HepG2 (cell line): ENCODE measurements around the gene CHD9. TPM values are rescaled to one million over a fixed set of nuclear protein-coding genes. Genes with fewer than 3 reads are reported as not detected.

Source experiments
- CHCHD3 ChIP-seq: sonication (generic); formaldehyde crosslinking; IDR thresholded peaks from 2 replicates; pipeline ENCODE4 v1.8.0; 2022; ENCODE audit warnings: mild to moderate bottlenecking, missing genetic modification reagents, moderate library complexity
- DRAP1 ChIP-seq: IDR thresholded peaks from 2 replicates; pipeline ENCODE4 v1.6.1; 2016; ENCODE audit warnings: missing genetic modification reagents, missing compliant biosample characterization
- GTF3A ChIP-seq: sonication (generic); formaldehyde crosslinking; conservative IDR thresholded peaks from 2 replicates; pipeline ENCODE4 v1.4.0; 2020; ENCODE audit warnings: mild to moderate bottlenecking, missing genetic modification reagents
- IKZF4 ChIP-seq: sonication (generic); formaldehyde crosslinking; IDR thresholded peaks from 2 replicates; pipeline ENCODE4 v1.5.1; 2020; ENCODE audit warnings: borderline replicate concordance, mild to moderate bottlenecking, low read depth, missing genetic modification reagents; ENCODE audit errors: not compliant biosample characterization
- ISL2 ChIP-seq: sonication (generic); formaldehyde crosslinking; IDR thresholded peaks from 2 replicates; pipeline ENCODE4 v1.5.0; 2020; ENCODE audit warnings: missing genetic modification reagents
- JDP2 ChIP-seq: sonication (generic); formaldehyde crosslinking; IDR thresholded peaks from 2 replicates; pipeline ENCODE4 v1.8.1; 2022; ENCODE audit warnings: missing genetic modification reagents, borderline replicate concordance
- MEIS2 ChIP-seq: sonication (generic); formaldehyde crosslinking; IDR thresholded peaks from 2 replicates; pipeline ENCODE4 v1.9.0; 2021; ENCODE audit warnings: mild to moderate bottlenecking, missing genetic modification reagents
- MLX ChIP-seq: IDR thresholded peaks from 2 replicates; pipeline ENCODE4 v1.6.1; 2016
- PHF21A ChIP-seq: sonication (generic); formaldehyde crosslinking; IDR thresholded peaks from 2 replicates; pipeline ENCODE4 v1.5.0; 2020; ENCODE audit warnings: mild to moderate bottlenecking, missing genetic modification reagents
- POGZ ChIP-seq: sonication (generic); formaldehyde crosslinking; IDR thresholded peaks from 2 replicates; pipeline ENCODE4 v1.4.0; 2020; ENCODE audit warnings: mild to moderate bottlenecking, missing genetic modification reagents
- TAF1 ChIP-seq: sonication (generic); formaldehyde crosslinking; IDR thresholded peaks from 2 replicates; pipeline ENCODE4 v1.4.0; 2020; ENCODE audit warnings: missing genetic modification reagents
- TIGD3 ChIP-seq: sonication (generic); formaldehyde crosslinking; IDR thresholded peaks from 2 replicates; pipeline ENCODE4 v1.5.1; 2020; ENCODE audit warnings: mild to moderate bottlenecking, missing genetic modification reagents, borderline replicate concordance
- TOPORS ChIP-seq: sonication (generic); formaldehyde crosslinking; IDR thresholded peaks from 2 replicates; pipeline ENCODE4 v1.8.0; 2023; ENCODE audit warnings: mild to moderate bottlenecking, missing genetic modification reagents
- ZKSCAN8 ChIP-seq: IDR thresholded peaks from 2 replicates; pipeline ENCODE4 v1.6.1; 2016; ENCODE audit warnings: borderline replicate concordance, missing genetic modification reagents, missing compliant biosample characterization
- ZNF17 ChIP-seq: sonication (generic); formaldehyde crosslinking; IDR thresholded peaks from 2 replicates; pipeline ENCODE4 v1.5.0; 2020; ENCODE audit warnings: mild to moderate bottlenecking, missing genetic modification reagents
- ZNF280D ChIP-seq: sonication (generic); formaldehyde crosslinking; IDR thresholded peaks from 2 replicates; pipeline ENCODE4 v1.5.1; 2020; ENCODE audit warnings: mild to moderate bottlenecking, missing genetic modification reagents
- ZNF569 ChIP-seq: sonication (generic); formaldehyde crosslinking; IDR thresholded peaks from 2 replicates; pipeline ENCODE4 v1.5.0; 2020; ENCODE audit warnings: mild to moderate bottlenecking, missing genetic modification reagents, moderate library complexity, borderline replicate concordance
- ZNF598 ChIP-seq: sonication (generic); formaldehyde crosslinking; IDR thresholded peaks from 2 replicates; pipeline ENCODE4 v1.5.1; 2020; ENCODE audit warnings: mild to moderate bottlenecking, missing genetic modification reagents, borderline replicate concordance
- ZNF639 ChIP-seq: conservative IDR thresholded peaks from 2 replicates; pipeline ENCODE4 v1.6.1; 2018; ENCODE audit warnings: missing genetic modification reagents
- polyA plus RNA-seq, 8 experiments: library from polyadenylated mRNA; depleted of rRNA in 3 of 8; stranded (reverse) in 7 of 8; unstranded in 1 of 8; fragments of >200 nt; fragmentation: Illumina TruSeq in 4 of 8; extraction: Trizol in 4 of 8; gene quantifications; 2 replicates each; pipeline versions ENCODE4 v1.2.1 to v1.2.3, GENCODE V29; 2011 to 2016; ENCODE audit warnings: low read depth in 4 of 8, missing spikeins in 1 of 8, mixed read lengths in 1 of 8; ENCODE audit not compliant: insufficient read depth in 1 of 8
- total RNA-seq, 5 experiments: library from RNA; depleted of rRNA; stranded (reverse); fragments of >200 nt; fragmentation: Illumina TruSeq; extraction: Trizol; gene quantifications; 2 replicates each; pipeline ENCODE4 v1.2.3, GENCODE V29; 2016; ENCODE audit warnings: low read depth in 1 of 5

Gene CHD9
- total and polyA plus RNA-seq, 2 of the 13 experiments (the other 11 are each of a cell fraction or from before 2014, with no cell fraction given): 23.4 to 27.7 TPM

- TF ChIP-seq ZNF280D (CRISPR knock-in tag): no peak; the same call in 1 of the 2 replicates
- no peak for TF ChIP-seq ZNF639 (CRISPR knock-in tag)
- TF ChIP-seq ZNF17: no peak
- TF ChIP-seq DRAP1: 0 out of 2 replicates have a peak, but pooled peaks have one; percentile 18
- TF ChIP-seq TOPORS (CRISPR knock-in tag): no peak
- no peak for TF ChIP-seq ZKSCAN8
- peak; percentile 70; the same call in 1 of the 2 replicates for TF ChIP-seq ISL2
- TF ChIP-seq JDP2 (CRISPR knock-in tag): no peak
- no peak for TF ChIP-seq MEIS2
- no peak for TF ChIP-seq ZNF569 (CRISPR knock-in tag)
- no peak for TF ChIP-seq TAF1 (CRISPR knock-in tag)
- TF ChIP-seq ZNF598 (CRISPR knock-in tag): 0 out of 2 replicates have a peak, but pooled peaks have one; percentile 70
- TF ChIP-seq GTF3A (CRISPR knock-in tag): 0 out of 2 replicates have a peak, but pooled peaks have one; percentile 33
- TF ChIP-seq POGZ (CRISPR knock-in tag): peak; percentile 60; the same call in 1 of the 2 replicates
- peak; percentile 78 for TF ChIP-seq PHF21A (CRISPR knock-in tag)
- TF ChIP-seq TIGD3 (CRISPR knock-in tag): no peak
- TF ChIP-seq IKZF4: no peak
- TF ChIP-seq CHCHD3 (CRISPR knock-in tag): no peak
- no peak for TF ChIP-seq MLX (CRISPR knock-in tag)
Measured at GRCh38 chr16:53048139-53048915, 6.5 kb upstream of the CHD9 start (continued).
